Pulmonary artery endothelial cell (primary cell): ENCODE measurements around the gene ZNF526. TPM values are rescaled to one million over a fixed set of nuclear protein-coding genes. Genes with fewer than 3 reads are reported as not detected.

Experiments used
- DNase-seq: peaks from one replicate; pipeline ENCODE4 v3.0.0-alpha.2; 2011; ENCODE audit warnings: low read depth, low spot score
- total RNA-seq: library from RNA; depleted of rRNA; stranded (reverse); fragments of >200 nt; gene quantifications from 2 replicates; pipeline ENCODE4 v1.2.3, GENCODE V29; 2014

The ZNF526 gene
- total RNA-seq, 1 donor from 2014 or later = 8.0 TPM

- DNase-seq = peak; percentile 50
Observed at GRCh38 chr19:42246143-42246921, 26.2 kb downstream of the ZNF526 start.

- DNase-seq = no peak
Observed at GRCh38 chr19:42246922-42247639, 27.0 kb downstream of the ZNF526 start.

GRCh38 chr19:42247640-42248199, 27.6 kb downstream of the ZNF526 start:
- DNase-seq = no peak

GRCh38 chr19:42248270-42249148, 28.4 kb downstream of the ZNF526 start:
- DNase-seq = no peak

- DNase-seq = no peak
Observed at GRCh38 chr19:42249149-42249750, 29.1 kb downstream of the ZNF526 start.

- DNase-seq = no peak
Observed at GRCh38 chr19:42249769-42250168, 29.7 kb downstream of the ZNF526 start.

- DNase-seq = no peak
Observed at GRCh38 chr19:42250183-42250665, 30.1 kb downstream of the ZNF526 start.

- DNase-seq = no peak
Observed at GRCh38 chr19:42250666-42251531, 30.8 kb downstream of the ZNF526 start.

- DNase-seq = no peak
Observed at GRCh38 chr19:42251572-42252358, 31.7 kb downstream of the ZNF526 start.

- no peak for DNase-seq
Observed at GRCh38 chr19:42252365-42253244, 32.5 kb downstream of the ZNF526 start.

- DNase-seq = no peak
Observed at GRCh38 chr19:42253245-42254088, 33.4 kb downstream of the ZNF526 start.

- no peak for DNase-seq
Observed at GRCh38 chr19:42254089-42254849, 34.2 kb downstream of the ZNF526 start.

GRCh38 chr19:42254850-42255765, 35.0 kb downstream of the ZNF526 start, which contains the start of gene ERF:
TSS of gene ERF (minus strand) at chr19:42255128. CDS start at chr19:42254999, 129 bp downstream.
- DNase-seq = peak; percentile 57

GRCh38 chr19:42255766-42256745, 35.9 kb downstream of the ZNF526 start:
- no peak for DNase-seq
